ENCODE measurements around the gene DYNC1LI2.

- TF ChIP-seq CTCF (conservative IDR thresholded peaks at IDR 0.05; ENCODE audit: low read length) (peak; percentile 12; the same call in 1 of the 2 replicates), EZH2phosphoT487 (IDR thresholded peaks at IDR 0.05; ENCODE audit: borderline replicate concordance) (no peak)
Measured at GRCh38 chr16:66696669-66697630, 54.5 kb downstream of the DYNC1LI2 start, which contains the start of gene CMTM4.

All from Loucy (cell line).